Spleen (tissue), 7 donors: ENCODE data around the gene AR.

Experiments used
- CTCF ChIP-seq, 11 experiments: fragments of 200-600 bp in 7 of 11; fragments of 450-650 bp in 4 of 11; sonication (generic) in 4 of 11; IDR thresholded peaks in 8 of 11; conservative IDR thresholded peaks in 3 of 11; 1 replicate in 7 of 11; 2 replicates in 4 of 11; pipeline versions ENCODE4 v1.4.0 to v1.8.0; 2016 to 2021; ENCODE audit warnings: antibody characterized with exemption in 11 of 11, inconsistent platforms in 4 of 11, mild to moderate bottlenecking in 1 of 11
- POLR2A ChIP-seq, 3 donors: fragments of 450-650 bp; IDR thresholded peaks; one replicate each; pipeline ENCODE4 v1.5.1; 2017; ENCODE audit warnings: antibody characterized with exemption in 3 of 3, mild to moderate bottlenecking in 1 of 3
- donor health status: DM: no; HTN: no; CAD: no; lungs with moderate emphysema.
- donor health status: DM: no; HTN: no; CAD: no.
- donor health status: DM: no; HTN: no; CAD: no.

- TF ChIP-seq CTCF (IDR thresholded peaks at IDR 0.05 in 8 of 11, conservative IDR thresholded peaks at IDR 0.05 in 3 of 11) (no peak), POLR2A (IDR thresholded peaks at IDR 0.05) (no peak)
These were observed 104.5 kb downstream of the AR start for GRCh38 chrX:67648361-67648760.
